ENCODE results near the gene LRRC15.

LRRC15 gene

GRCh38 chr3:194329583-194329965 lies 40.0 kb downstream of the LRRC15 start:
- no peak overlapping the region for H3K27ac ChIP-seq (replicated peaks; ENCODE audit: low read length)
- H2BK120ac ChIP-seq (ENCODE audit: low read depth, low read length): no peak overlapping the region
- peaks cover 12 to 14% of the 10 kb centered on the region in 2 donors for H3K4me1 ChIP-seq (ENCODE audit: control insufficient read depth in 2 of 2, insufficient read depth in 1 of 2, low read depth in 1 of 2, low read length in 2 of 2)
- no peak overlapping the region for H3K18ac ChIP-seq (ENCODE audit: low read length)
- H3K4ac ChIP-seq (ENCODE audit: low read length): no peak overlapping the region
- WGBS, 2 donors (ENCODE audit: extremely low coverage in 2 of 2, insufficient read length in 2 of 2, insufficient replicate concordance in 1 of 2): no CpG with 5 or more reads among the region's 7 CpGs
- H3K23ac ChIP-seq (ENCODE audit: low read depth, low read length, poor library complexity): no peak overlapping the region
- no peak overlapping the region for H3K4me3 ChIP-seq (ENCODE audit: low read length in 2 of 2)
- no peak overlapping the region for H2AFZ ChIP-seq (ENCODE audit: low read length)
- no peak for DNase-seq (ENCODE audit: low spot score)
- H2BK12ac ChIP-seq (ENCODE audit: low read length): no peak overlapping the region
- no peak overlapping the region for H2BK15ac ChIP-seq (ENCODE audit: low read length)
- no peak overlapping the region for H4K91ac ChIP-seq (ENCODE audit: low read depth, low read length, poor library complexity)
- no peak overlapping the region for H2AK5ac ChIP-seq (ENCODE audit: low read depth, low read length)
- H4K8ac ChIP-seq (ENCODE audit: low read depth, low read length): no peak overlapping the region
- H3K9ac ChIP-seq (ENCODE audit: low read depth, low read length, poor library complexity): no peak overlapping the region
- no peak overlapping the region for H2BK5ac ChIP-seq (ENCODE audit: low read length)
- H3K14ac ChIP-seq (ENCODE audit: low read length): no peak overlapping the region
- peaks cover 8% of the 10 kb centered on the region for H3K79me1 ChIP-seq (ENCODE audit: low read depth, low read length)
- peaks cover 0 to 47% (median 32%) of the 10 kb centered on the region in 3 experiments for H3K27me3 ChIP-seq (ENCODE audit: control insufficient read depth in 3 of 3, insufficient read depth in 3 of 3, low read depth in 1 of 3, low read length in 3 of 3)
- H3K9me3 ChIP-seq (replicated peaks in 1 of 2; ENCODE audit: control insufficient read depth in 2 of 2, insufficient read depth in 1 of 2, low read depth in 1 of 2, low read length in 2 of 2): peaks cover 10 to 24% of the 10 kb centered on the region in 2 donors
- peaks cover 0 to 8% of the 10 kb centered on the region in 2 donors for H3K36me3 ChIP-seq (replicated peaks in 1 of 2; ENCODE audit: control insufficient read depth in 2 of 2, insufficient read depth in 2 of 2, low read length in 2 of 2)
- no peak overlapping the region for H3K4me2 ChIP-seq (ENCODE audit: insufficient read depth, low read length, poor library complexity, severe bottlenecking)

- Histone ChIP-seq H3K23ac (ENCODE audit: low read depth, low read length, poor library complexity) (no peak overlapping the region), H3K14ac (ENCODE audit: low read length) (no peak overlapping the region), H3K9ac (ENCODE audit: low read depth, low read length, poor library complexity) (no peak overlapping the region), H3K27ac (replicated peaks; ENCODE audit: low read length) (no peak overlapping the region), H3K4me3 (ENCODE audit: low read length in 2 of 2) (no peak overlapping the region), H3K4me1 (ENCODE audit: control insufficient read depth in 2 of 2, insufficient read depth in 1 of 2, low read depth in 1 of 2, low read length in 2 of 2) (peaks cover 14% of the 10 kb centered on the region in 2 donors), H4K91ac (ENCODE audit: low read depth, low read length, poor library complexity) (no peak overlapping the region), H3K4me2 (ENCODE audit: insufficient read depth, low read length, poor library complexity, severe bottlenecking) (no peak overlapping the region), H3K27me3 (ENCODE audit: control insufficient read depth in 3 of 3, insufficient read depth in 3 of 3, low read depth in 1 of 3, low read length in 3 of 3) (peaks cover 0 to 44% (median 32%) of the 10 kb centered on the region in 3 experiments), H4K8ac (ENCODE audit: low read depth, low read length) (no peak overlapping the region), H3K4ac (ENCODE audit: low read length) (no peak overlapping the region), H3K36me3 (replicated peaks in 1 of 2; ENCODE audit: control insufficient read depth in 2 of 2, insufficient read depth in 2 of 2, low read length in 2 of 2) (peaks cover 0 to 8% of the 10 kb centered on the region in 2 donors), H2BK15ac (ENCODE audit: low read length) (no peak overlapping the region), H2BK5ac (ENCODE audit: low read length) (no peak overlapping the region), H2AK5ac (ENCODE audit: low read depth, low read length) (no peak overlapping the region), H3K79me1 (ENCODE audit: low read depth, low read length) (peaks cover 8% of the 10 kb centered on the region), H3K18ac (ENCODE audit: low read length) (no peak overlapping the region), H2BK12ac (ENCODE audit: low read length) (no peak overlapping the region), H2AFZ (ENCODE audit: low read length) (no peak overlapping the region), H2BK120ac (ENCODE audit: low read depth, low read length) (no peak overlapping the region), H3K9me3 (replicated peaks in 1 of 2; ENCODE audit: control insufficient read depth in 2 of 2, insufficient read depth in 1 of 2, low read depth in 1 of 2, low read length in 2 of 2) (peaks cover 10 to 26% of the 10 kb centered on the region in 2 donors)
- WGBS, 2 donors (ENCODE audit: extremely low coverage in 2 of 2, insufficient read length in 2 of 2, insufficient replicate concordance in 1 of 2): no CpG with 5 or more reads among the region's 14 CpGs
- no peak for DNase-seq (ENCODE audit: low spot score)
Observed at GRCh38 chr3:194328942-194329582, 40.5 kb downstream of the LRRC15 start.

- H3K4me3 ChIP-seq (ENCODE audit: low read length in 2 of 2): peak overlapping the region in 1 of 2 donors; percentile 66
- H3K23ac ChIP-seq (ENCODE audit: low read depth, low read length, poor library complexity): peak overlapping the region; percentile 36
- no peak overlapping the region for H2BK5ac ChIP-seq (ENCODE audit: low read length)
- no peak overlapping the region for H3K27ac ChIP-seq (replicated peaks; ENCODE audit: low read length)
- H3K18ac ChIP-seq (ENCODE audit: low read length): no peak overlapping the region
- peak overlapping the region; percentile 39 for H3K9ac ChIP-seq (ENCODE audit: low read depth, low read length, poor library complexity)
- H3K14ac ChIP-seq (ENCODE audit: low read length): peak overlapping the region; percentile 86
- no peak overlapping the region for H2BK120ac ChIP-seq (ENCODE audit: low read depth, low read length)
- H4K91ac ChIP-seq (ENCODE audit: low read depth, low read length, poor library complexity): peak overlapping the region; percentile 80
- H3K4me1 ChIP-seq (ENCODE audit: control insufficient read depth in 2 of 2, insufficient read depth in 1 of 2, low read depth in 1 of 2, low read length in 2 of 2): peaks cover 13 to 14% of the 10 kb centered on the region in 2 donors
- whole genome bisulfite sequencing, 2 donors (ENCODE audit: extremely low coverage in 2 of 2, insufficient read length in 2 of 2, insufficient replicate concordance in 1 of 2): no CpG with 5 or more reads among the region's 27 CpGs
- peak overlapping the region; percentile 57 for H2AK5ac ChIP-seq (ENCODE audit: low read depth, low read length)
- H2AFZ ChIP-seq (ENCODE audit: low read length): no peak overlapping the region
- H3K79me1 ChIP-seq (ENCODE audit: low read depth, low read length): peaks cover 8% of the 10 kb centered on the region
- H2BK15ac ChIP-seq (ENCODE audit: low read length): no peak overlapping the region
- H3K4ac ChIP-seq (ENCODE audit: low read length): no peak overlapping the region
- H3K4me2 ChIP-seq (ENCODE audit: insufficient read depth, low read length, poor library complexity, severe bottlenecking): no peak overlapping the region
- H2BK12ac ChIP-seq (ENCODE audit: low read length): no peak overlapping the region
- peaks cover 0 to 8% of the 10 kb centered on the region in 2 donors for H3K36me3 ChIP-seq (replicated peaks in 1 of 2; ENCODE audit: control insufficient read depth in 2 of 2, insufficient read depth in 2 of 2, low read length in 2 of 2)
- H3K27me3 ChIP-seq (ENCODE audit: control insufficient read depth in 3 of 3, insufficient read depth in 3 of 3, low read depth in 1 of 3, low read length in 3 of 3): peaks cover 0 to 36% (median 28%) of the 10 kb centered on the region in 3 experiments
- peaks cover 10 to 26% of the 10 kb centered on the region in 2 donors for H3K9me3 ChIP-seq (replicated peaks in 1 of 2; ENCODE audit: control insufficient read depth in 2 of 2, insufficient read depth in 1 of 2, low read depth in 1 of 2, low read length in 2 of 2)
- H4K8ac ChIP-seq (ENCODE audit: low read depth, low read length): no peak overlapping the region
- no peak for DNase-seq (ENCODE audit: low spot score)
Observed at GRCh38 chr3:194328053-194328657, 41.4 kb downstream of the LRRC15 start.
